Thoracic aorta (tissue), 2 donors: ENCODE data around the gene COL24A1. TPM values are rescaled to one million over a fixed set of nuclear protein-coding genes. Genes with fewer than 3 reads are reported as not detected.
"Not testable (repeated sequence)": the region's sequence is repeated elsewhere in the genome, so short reads cannot be mapped to it uniquely, and the experiment has no call there.

Experiments used
- ATAC-seq: fragments of 150-250 bp; one replicate; pipeline ENCODE4 v1.8.0; 2017; ENCODE audit warnings: low read depth; ENCODE audit not compliant: insufficient number of reproducible peaks, low FRiP score
- DNase-seq: peaks from one replicate; pipeline ENCODE4 v3.0.0-alpha.2; 2020; ENCODE audit warnings: low spot score
- H3K27ac ChIP-seq, 2 donors: fragments of 200-600 bp; sonication (generic); 1 replicate in 1 of 2; 2 replicates in 1 of 2; pipeline ENCODE4 v1.5.1; 2016; ENCODE audit warnings: mild to moderate bottlenecking in 2 of 2, moderate library complexity in 2 of 2
- H3K27me3 ChIP-seq: fragments of 200-600 bp; sonication (generic); replicated peaks from 2 replicates; pipeline ENCODE4 v1.6.0; 2016; ENCODE audit warnings: mild to moderate bottlenecking; ENCODE audit not compliant: insufficient read depth
- H3K36me3 ChIP-seq: fragments of 200-600 bp; sonication (generic); one replicate; pipeline ENCODE4 v1.5.1; 2016
- H3K4me1 ChIP-seq, 2 donors: fragments of 200-600 bp; sonication (generic); 1 replicate in 1 of 2; 2 replicates in 1 of 2; pipeline versions ENCODE4 v1.5.1 to v1.6.0; 2016; ENCODE audit warnings: low read depth in 2 of 2, mild to moderate bottlenecking in 1 of 2; ENCODE audit not compliant: control insufficient read depth in 1 of 2
- H3K4me3 ChIP-seq: fragments of 200-600 bp; sonication (generic); 2 replicates; pipeline ENCODE4 v1.5.1; 2016; ENCODE audit warnings: mild to moderate bottlenecking
- H3K9me3 ChIP-seq: fragments of 200-600 bp; sonication (generic); 2 replicates; pipeline ENCODE4 v1.5.1; 2016
- CTCF ChIP-seq: fragments of 200-600 bp; sonication (generic); IDR thresholded peaks from one replicate; pipeline ENCODE4 v1.5.1; 2019; ENCODE audit warnings: antibody characterized with exemption
- total RNA-seq, 2 donors: library from RNA; depleted of rRNA; stranded (reverse); fragments of >200 nt; gene quantifications; one replicate each; pipeline versions ENCODE4 v1.1.0 to v1.2.3, GENCODE V29; 2016

Gene COL24A1
- total RNA-seq, 2 donors from 2014 or later = 1.6 to 2.8 TPM

- H3K27ac ChIP-seq = no peak overlapping the region
- no peaks in the 10 kb centered on the region for H3K36me3 ChIP-seq
- ATAC-seq (no peak), DNase-seq (no peak)
- no peaks in the 10 kb centered on the region for H3K27me3 ChIP-seq
- TF ChIP-seq CTCF = no peak
- no peak overlapping the region for H3K4me3 ChIP-seq
- H3K9me3 ChIP-seq = no peaks in the 10 kb centered on the region
- H3K4me1 ChIP-seq = no peaks in the 10 kb centered on the region
Measured at GRCh38 chr1:85734931-85735330, 421.6 kb downstream of the COL24A1 start.

- Histone ChIP-seq H3K4me3 (no peak overlapping the region), H3K27ac (no peak overlapping the region), H3K27me3 (no peaks in the 10 kb centered on the region), H3K9me3 (peaks cover 9% of the 10 kb centered on the region), H3K4me1 (no peaks in the 10 kb centered on the region), H3K36me3 (no peaks in the 10 kb centered on the region)
- TF ChIP-seq CTCF = no peak
- ATAC-seq (no peak), DNase-seq (no peak)
Measured at GRCh38 chr1:85718678-85719340, 437.8 kb downstream of the COL24A1 start.

- not testable (repeated sequence) for ATAC-seq, H3K4me3 ChIP-seq, H3K27me3 ChIP-seq, DNase-seq, H3K9me3 ChIP-seq, H3K4me1 ChIP-seq, H3K36me3 ChIP-seq, H3K27ac ChIP-seq
Measured at GRCh38 chr1:85714418-85715114, 442.0 kb downstream of the COL24A1 start.

- no peaks in the 10 kb centered on the region for H3K27me3 ChIP-seq
- no peak for TF ChIP-seq CTCF
- no peaks in the 10 kb centered on the region for H3K36me3 ChIP-seq
- no peak for ATAC-seq
- H3K4me3 ChIP-seq = peak overlapping the region; percentile 97
- H3K4me1 ChIP-seq = peaks cover 9 to 10% of the 10 kb centered on the region in 2 donors
- H3K27ac ChIP-seq = peak overlapping the region; percentile 75 to 90
- DNase-seq = no peak
- no peaks in the 10 kb centered on the region for H3K9me3 ChIP-seq
Measured at GRCh38 chr1:85708829-85709227, 447.7 kb downstream of the COL24A1 start.

GRCh38 chr1:85707990-85708828, 448.4 kb downstream of the COL24A1 start, which contains the start of gene ZNHIT6:
Gene ZNHIT6, minus strand, starts transcription at chr1:85708433. Its CDS starts 149 bp downstream, at chr1:85708284.
- peak; percentile 88 for ATAC-seq

More at GRCh38 chr1:85707990-85708828, 448.4 kb downstream of the COL24A1 start, which contains the start of gene ZNHIT6:
- Histone ChIP-seq H3K4me3 (peak within 1 kb of the TSS; percentile 97), H3K27me3 (no peaks in the 10 kb centered on the region), H3K4me1 (peaks cover 9 to 10% of the 10 kb centered on the region in 2 donors), H3K27ac (peak within 1 kb of the TSS; percentile 75 to 90), H3K36me3 (no peaks in the 10 kb centered on the region), H3K9me3 (no peaks in the 10 kb centered on the region)
- TF ChIP-seq CTCF = peak; percentile 57
- peak; percentile 37 for DNase-seq
